T-helper 2 cell treated with Interferon-gamma antibody and Interleukin-4, amounts not matched to agents 5 μg/mL and 100 μg/mL, for 36 hours (primary cell): ENCODE data around the gene KCNQ2.

Experiments
- DNase-seq: peaks from one replicate; pipeline ENCODE4 v3.0.0; 2021; ENCODE audit warnings: low spot score
- H3K27ac Mint-ChIP-seq: one replicate; pipeline ENCODE4 v1.8.0; 2021; ENCODE audit warnings: mild to moderate bottlenecking, mixed read lengths
- H3K27me3 Mint-ChIP-seq: one replicate; pipeline ENCODE4 v1.8.0; 2021; ENCODE audit warnings: low read depth, mixed read lengths
- H3K36me3 Mint-ChIP-seq: one replicate; pipeline ENCODE4 v1.8.0; 2021; ENCODE audit warnings: low read depth, mixed read lengths
- H3K4me1 Mint-ChIP-seq: one replicate; pipeline ENCODE4 v1.8.0; 2021; ENCODE audit warnings: low read depth, mixed read lengths
- H3K4me3 Mint-ChIP-seq: one replicate; pipeline ENCODE4 v1.8.0; 2022; ENCODE audit warnings: mild to moderate bottlenecking, moderate library complexity, mixed read lengths
- H3K9me3 Mint-ChIP-seq: one replicate; pipeline ENCODE4 v1.8.0; 2021; ENCODE audit warnings: mixed read lengths

Gene KCNQ2

GRCh38 chr20:63363981-63364561 lies 108.4 kb downstream of the KCNQ2 start:
- H3K27ac Mint-ChIP-seq = no peak overlapping the region
- no peaks in the 10 kb centered on the region for H3K36me3 Mint-ChIP-seq
- peaks cover 12% of the 10 kb centered on the region for H3K27me3 Mint-ChIP-seq
- no peaks in the 10 kb centered on the region for H3K4me1 Mint-ChIP-seq
- DNase-seq = no peak
- no peak overlapping the region for H3K4me3 Mint-ChIP-seq
- no peaks in the 10 kb centered on the region for H3K9me3 Mint-ChIP-seq

GRCh38 chr20:63363013-63363957 lies 109.2 kb downstream of the KCNQ2 start:
- Mint-ChIP-seq H3K36me3 (no peaks in the 10 kb centered on the region), H3K4me1 (no peaks in the 10 kb centered on the region), H3K27me3 (peaks cover 12% of the 10 kb centered on the region), H3K27ac (no peak overlapping the region), H3K9me3 (no peaks in the 10 kb centered on the region), H3K4me3 (no peak overlapping the region)
- no peak for DNase-seq

GRCh38 chr20:63362436-63363009 lies 109.9 kb downstream of the KCNQ2 start:
- peaks cover 12% of the 10 kb centered on the region for H3K27me3 Mint-ChIP-seq
- H3K36me3 Mint-ChIP-seq = no peaks in the 10 kb centered on the region
- H3K4me1 Mint-ChIP-seq = no peaks in the 10 kb centered on the region
- no peaks in the 10 kb centered on the region for H3K9me3 Mint-ChIP-seq
- H3K27ac Mint-ChIP-seq = no peak overlapping the region
- no peak overlapping the region for H3K4me3 Mint-ChIP-seq
- DNase-seq = no peak

- Mint-ChIP-seq H3K9me3 (no peaks in the 10 kb centered on the region), H3K36me3 (no peaks in the 10 kb centered on the region), H3K27me3 (peaks cover 12% of the 10 kb centered on the region), H3K4me1 (no peaks in the 10 kb centered on the region), H3K4me3 (no peak overlapping the region), H3K27ac (no peak overlapping the region)
- DNase-seq = no peak
These were observed 110.7 kb downstream of the KCNQ2 start for GRCh38 chr20:63361519-63362435.

- Mint-ChIP-seq H3K27ac (no peak within 1 kb of the TSS), H3K4me3 (no peak within 1 kb of the TSS), H3K4me1 (no peaks in the 10 kb centered on the region), H3K27me3 (peaks cover 12% of the 10 kb centered on the region), H3K9me3 (no peaks in the 10 kb centered on the region), H3K36me3 (no peaks in the 10 kb centered on the region)
- no peak for DNase-seq
These were observed 111.5 kb downstream of the KCNQ2 start, which contains the start of gene CHRNA4 for GRCh38 chr20:63360850-63361518. Gene CHRNA4 (minus strand): TSS chr20:63361349. CDS start chr20:63361165, 184 bp downstream.

GRCh38 chr20:63359937-63360849 lies 112.3 kb downstream of the KCNQ2 start:
- Mint-ChIP-seq H3K4me1 (no peaks in the 10 kb centered on the region), H3K4me3 (no peak overlapping the region), H3K27me3 (peaks cover 12% of the 10 kb centered on the region), H3K27ac (no peak overlapping the region), H3K36me3 (no peaks in the 10 kb centered on the region), H3K9me3 (no peaks in the 10 kb centered on the region)
- no peak for DNase-seq

- Mint-ChIP-seq H3K36me3 (no peaks in the 10 kb centered on the region), H3K4me1 (no peaks in the 10 kb centered on the region), H3K9me3 (no peaks in the 10 kb centered on the region), H3K27ac (no peak overlapping the region), H3K4me3 (no peak overlapping the region), H3K27me3 (peaks cover 12% of the 10 kb centered on the region)
- DNase-seq = no peak
These were observed 113.1 kb downstream of the KCNQ2 start for GRCh38 chr20:63359164-63359934.

GRCh38 chr20:63357921-63358905 lies 114.2 kb downstream of the KCNQ2 start:
- Mint-ChIP-seq H3K4me3 (no peak overlapping the region), H3K27ac (no peak overlapping the region), H3K4me1 (no peaks in the 10 kb centered on the region), H3K9me3 (no peaks in the 10 kb centered on the region), H3K27me3 (peaks cover 12% of the 10 kb centered on the region), H3K36me3 (no peaks in the 10 kb centered on the region)
- DNase-seq = no peak

GRCh38 chr20:63356931-63357879 lies 115.2 kb downstream of the KCNQ2 start:
- Mint-ChIP-seq H3K27ac (no peak overlapping the region), H3K36me3 (no peaks in the 10 kb centered on the region), H3K4me3 (no peak overlapping the region), H3K27me3 (peaks cover 4% of the 10 kb centered on the region), H3K4me1 (no peaks in the 10 kb centered on the region), H3K9me3 (no peaks in the 10 kb centered on the region)
- no peak for DNase-seq

- Mint-ChIP-seq H3K9me3 (no peaks in the 10 kb centered on the region), H3K27ac (no peak overlapping the region), H3K27me3 (peaks cover 4% of the 10 kb centered on the region), H3K4me1 (no peaks in the 10 kb centered on the region), H3K4me3 (no peak overlapping the region), H3K36me3 (no peaks in the 10 kb centered on the region)
- no peak for DNase-seq
These were observed 115.9 kb downstream of the KCNQ2 start for GRCh38 chr20:63356511-63356910.
